Suppressor macrophage treated with lipopolysaccharide for 1 hour (primary cell): ENCODE results near the gene MED17.
"Not testable (repeated sequence)": the region's sequence is repeated elsewhere in the genome, so short reads cannot be mapped to it uniquely, and the experiment has no call there.

Experiments used
- DNase-seq, 3 donors: peaks; one replicate each; pipeline ENCODE4 v3.0.0-alpha.2; 2020 to 2022

The MED17 gene

DNA sequence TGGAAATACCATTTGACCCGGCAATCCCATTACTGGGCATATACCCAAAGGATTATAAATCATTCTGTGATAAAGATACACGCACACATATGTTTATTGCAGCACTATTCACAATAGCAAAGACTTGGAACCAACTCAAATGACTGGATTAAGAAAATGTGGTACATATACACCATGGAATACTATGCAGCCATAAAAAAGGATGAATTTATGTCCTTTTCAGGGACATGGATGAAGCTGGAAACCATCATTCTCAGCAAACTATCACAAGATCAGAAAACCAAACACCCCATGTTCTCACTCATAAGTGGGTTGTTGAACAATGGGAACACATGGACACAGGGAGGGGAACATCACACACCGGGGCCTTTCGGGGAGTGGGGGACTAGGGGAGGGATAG is 25.0 kb upstream of the MED17 start:
- not testable (repeated sequence) for DNase-seq

DNA sequence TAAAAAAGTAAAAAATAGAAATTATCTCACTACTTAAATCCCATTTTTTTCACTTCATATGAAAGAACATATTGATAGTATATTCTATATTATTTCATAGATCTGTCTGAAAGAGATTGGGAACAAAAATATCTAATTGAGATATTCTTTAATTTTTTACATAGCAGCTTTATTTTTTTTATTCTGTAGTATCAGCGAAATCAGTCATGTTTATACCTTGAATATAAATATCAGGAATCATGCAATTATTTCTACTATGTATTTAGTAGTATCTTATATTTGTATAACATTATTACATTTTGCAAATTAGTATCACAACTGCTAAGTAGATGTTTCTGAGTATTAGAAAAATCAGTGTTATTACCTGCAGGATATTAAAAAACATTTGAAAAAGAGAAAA is 22.2 kb upstream of the MED17 start:
- no peak for DNase-seq

DNA sequence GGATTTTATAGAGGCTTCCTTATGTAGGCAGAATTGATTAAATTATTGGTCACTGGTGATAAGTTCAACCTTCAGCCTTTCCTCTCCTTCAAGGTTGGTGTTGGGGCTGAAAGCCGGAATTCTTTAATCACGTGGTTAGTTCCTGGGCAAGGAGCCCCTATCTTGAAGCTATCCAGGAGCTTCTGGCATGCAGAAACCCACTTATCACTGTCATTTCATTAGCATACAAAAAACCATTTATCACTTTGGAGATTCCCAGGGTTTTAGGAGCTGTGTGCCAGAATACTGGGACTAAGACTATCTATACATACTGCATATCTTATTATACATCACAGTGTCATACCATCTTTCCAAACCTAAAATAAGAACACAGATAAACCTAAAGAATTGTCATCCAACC is 18.5 kb upstream of the MED17 start:
- no peak for DNase-seq

DNA sequence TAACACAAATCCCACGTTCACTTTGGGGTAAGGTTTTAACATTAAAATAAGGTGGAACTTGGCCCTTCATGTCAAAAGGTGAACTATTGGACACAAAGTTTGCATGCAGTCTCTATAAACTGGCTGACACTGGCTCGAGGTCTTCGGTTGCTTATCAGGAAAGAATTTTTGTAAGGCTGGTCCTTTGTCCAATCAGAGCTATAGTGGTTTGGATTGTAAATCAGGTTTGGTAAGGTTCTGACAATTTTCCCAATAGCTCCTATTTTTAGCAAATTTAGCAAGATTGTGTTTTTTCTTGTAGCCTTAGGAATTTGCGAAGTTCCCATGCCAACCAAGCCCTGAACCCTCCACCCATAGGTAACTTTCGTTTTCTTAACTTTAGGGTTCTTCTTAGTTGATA is 17.6 kb upstream of the MED17 start:
- no peak for DNase-seq

DNA sequence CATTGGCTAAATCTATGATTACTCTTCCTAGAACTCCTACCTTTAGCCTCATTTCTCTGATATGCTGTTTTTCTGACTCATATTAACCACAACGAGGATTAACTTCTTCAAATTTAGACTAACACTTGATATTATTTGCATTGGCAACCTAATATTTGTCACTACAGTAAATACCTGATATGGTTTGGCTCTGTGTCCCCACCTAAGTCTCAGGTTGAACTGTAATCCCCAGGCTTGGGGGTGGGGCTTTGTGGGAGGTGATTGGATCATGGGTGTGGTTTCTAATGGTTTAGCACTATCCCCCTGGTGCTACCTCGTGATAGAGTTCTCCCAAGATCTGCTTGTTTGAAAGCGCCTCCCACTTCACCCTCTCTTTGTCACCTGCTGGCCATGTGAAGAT is 17.1 kb upstream of the MED17 start:
- no peak for DNase-seq

DNA sequence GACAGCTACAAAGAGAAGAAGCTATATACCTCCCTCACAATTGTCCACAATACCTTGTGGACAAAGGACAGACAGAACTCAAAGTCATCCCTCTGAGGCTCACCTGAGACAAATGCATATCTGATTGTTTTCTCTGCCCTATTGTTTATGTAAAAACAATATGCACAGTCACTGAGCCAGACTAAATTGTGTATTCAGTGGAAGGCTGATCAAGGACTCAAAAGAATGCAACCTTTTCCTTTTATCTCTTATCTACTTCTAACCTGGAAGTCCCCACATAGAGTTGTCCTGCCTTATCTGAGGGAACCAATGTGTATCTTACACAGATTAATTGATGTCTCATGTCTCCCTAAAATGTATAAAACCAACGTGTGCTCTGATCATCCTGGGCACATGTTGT is 13.9 kb upstream of the MED17 start:
- no peak for DNase-seq

DNA sequence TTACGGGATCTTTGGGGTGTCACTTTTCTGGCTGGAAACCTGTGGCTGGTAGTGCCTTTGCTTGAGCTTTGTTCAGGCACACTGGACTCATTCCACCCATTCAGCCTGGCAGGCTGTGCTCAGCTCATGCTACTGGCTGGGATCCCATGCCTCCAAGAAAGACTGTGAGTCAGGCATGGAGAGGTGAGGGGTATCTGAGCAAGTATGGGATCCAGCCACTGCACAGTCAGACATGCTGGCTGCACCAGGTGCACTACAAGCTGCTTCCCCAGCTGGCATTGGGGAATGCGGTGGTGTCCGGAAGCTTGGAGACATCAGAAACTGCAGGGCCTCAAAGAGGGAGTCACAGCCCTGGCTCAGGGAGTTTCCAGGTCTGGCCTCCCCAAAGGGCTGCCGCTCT is 12.0 kb upstream of the MED17 start:
- no peak for DNase-seq

DNA sequence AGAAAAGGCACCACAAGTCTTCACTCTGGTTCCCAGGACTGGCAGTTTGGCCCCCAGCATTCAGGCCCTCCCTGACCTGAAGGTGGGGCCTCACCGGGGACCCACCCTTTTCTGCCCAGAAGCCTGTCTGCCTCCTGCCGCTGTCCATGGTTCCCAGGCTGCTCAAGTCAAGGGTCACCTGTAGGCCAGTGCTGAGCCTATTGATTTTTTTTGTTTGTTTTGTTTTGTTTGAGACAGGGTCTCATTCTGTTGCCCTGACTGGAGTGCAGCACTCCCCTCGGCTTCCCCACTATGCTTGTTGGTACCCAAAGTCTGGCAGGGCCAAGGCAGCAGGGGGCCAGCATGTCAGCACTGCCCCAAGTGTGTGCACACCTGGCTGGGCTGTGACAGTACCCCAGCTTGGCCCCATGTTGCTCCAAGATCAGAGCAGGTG is 11.0 kb upstream of the MED17 start:
- no peak for DNase-seq

DNA sequence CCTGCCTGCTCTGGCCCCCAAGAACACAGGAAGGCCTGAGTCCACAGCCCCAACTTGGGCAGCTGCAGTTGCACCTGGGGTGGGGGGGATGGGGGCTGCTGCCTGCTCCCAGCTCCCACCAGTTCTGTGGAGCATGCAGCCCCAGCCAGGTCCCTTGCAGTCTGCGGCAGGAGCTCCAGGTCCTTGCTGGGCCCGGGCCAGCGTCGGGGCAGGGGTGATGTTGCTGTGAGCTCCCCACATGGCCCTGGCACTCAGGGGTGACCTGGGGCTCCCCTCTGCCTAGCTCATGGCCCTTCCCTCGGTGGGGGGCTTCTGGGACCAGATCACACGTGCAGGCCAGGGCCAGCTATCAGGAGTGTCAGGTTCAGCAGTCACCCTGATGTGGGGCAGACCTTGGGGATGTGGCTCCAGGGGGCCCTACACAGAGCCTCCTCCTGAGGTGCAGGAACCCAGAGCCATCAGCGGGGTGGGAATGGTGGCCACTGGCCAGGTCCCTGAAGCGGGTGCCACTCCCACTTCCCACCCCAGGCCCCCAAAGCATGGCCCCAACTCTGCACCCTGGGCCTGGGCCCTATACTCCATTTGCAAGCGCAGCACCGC is 10.4 kb upstream of the MED17 start:
- no peak for DNase-seq

DNA sequence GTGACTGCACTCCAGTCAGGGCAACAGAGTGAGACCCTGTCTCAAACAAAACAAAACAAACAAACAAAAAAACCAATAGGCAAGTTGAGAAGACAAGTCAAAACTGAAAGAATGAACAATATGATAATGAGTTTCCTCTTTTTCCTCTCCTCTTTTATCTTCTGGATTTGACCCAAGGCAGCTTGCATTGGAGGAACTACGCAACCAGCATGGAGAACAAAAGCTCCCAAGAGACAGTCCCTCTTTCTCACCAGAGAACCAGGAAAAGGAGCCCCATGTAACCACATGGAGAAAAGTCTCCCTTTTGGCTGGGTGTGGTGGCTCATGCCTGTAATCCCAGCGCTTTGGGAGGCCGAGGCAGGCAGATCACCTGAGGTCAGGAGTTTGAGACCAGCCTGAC is 9.5 kb upstream of the MED17 start:
- peak; percentile 38 to 54 (median 45) for DNase-seq

DNA sequence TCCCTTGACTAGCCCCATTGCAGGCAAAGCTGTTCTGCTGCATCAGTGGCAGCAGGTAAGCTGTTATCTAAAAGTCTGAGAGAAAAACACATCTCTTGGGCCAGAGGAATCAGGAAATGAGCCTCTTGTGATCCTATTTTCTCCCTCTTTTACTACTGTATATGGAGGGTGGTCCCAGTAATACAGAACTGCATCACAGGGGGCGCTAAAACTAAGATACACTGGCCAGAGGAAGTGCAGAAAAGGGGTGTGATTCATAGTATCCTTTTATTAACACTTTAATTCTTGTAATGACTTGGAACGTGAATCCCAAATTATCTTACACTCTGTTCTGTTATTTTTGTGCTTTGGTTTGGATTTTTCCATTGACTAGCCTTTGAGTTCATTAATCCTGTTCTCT is 8.8 kb upstream of the MED17 start:
- peak; percentile 27 to 50 (median 35) for DNase-seq

DNA sequence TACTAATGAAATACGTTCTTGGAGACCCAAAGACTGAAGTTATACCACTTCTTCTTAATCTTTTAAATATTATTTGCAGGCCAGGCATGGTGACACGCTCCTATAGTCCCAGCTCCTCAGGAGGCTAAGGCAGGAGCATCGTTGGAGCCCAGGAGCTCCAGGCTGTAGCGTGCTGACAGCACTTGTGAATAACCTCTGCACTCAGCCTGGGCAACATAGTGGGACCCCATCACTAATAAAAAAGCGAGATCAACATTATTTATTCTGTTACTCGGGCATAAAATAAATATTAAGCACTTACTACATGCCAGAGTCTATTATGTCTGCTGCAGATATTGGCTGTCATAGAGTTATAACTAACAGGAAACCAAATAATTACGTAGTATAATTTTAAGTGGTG is 720 bp upstream of the MED17 start:
- DNase-seq = no peak

DNA sequence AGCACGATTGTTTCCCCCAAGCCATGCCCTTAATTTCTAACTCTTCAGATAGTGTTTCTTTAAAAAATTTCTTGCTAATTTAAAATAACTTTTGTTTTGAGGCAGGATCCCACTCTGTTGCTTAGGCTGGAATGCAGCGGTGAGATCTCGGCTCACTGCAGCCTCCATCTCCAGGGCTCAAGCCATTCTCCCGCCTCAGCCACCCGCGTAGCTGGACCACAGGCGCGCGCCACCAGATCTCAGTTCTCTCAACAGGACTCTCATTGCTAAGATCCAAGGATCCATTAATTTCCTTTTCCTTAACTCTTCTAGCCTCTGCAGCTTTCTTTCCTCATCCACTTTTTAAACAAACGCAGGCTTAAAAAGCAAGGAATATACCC is 327 bp upstream of the MED17 start:
- no peak for DNase-seq

DNA sequence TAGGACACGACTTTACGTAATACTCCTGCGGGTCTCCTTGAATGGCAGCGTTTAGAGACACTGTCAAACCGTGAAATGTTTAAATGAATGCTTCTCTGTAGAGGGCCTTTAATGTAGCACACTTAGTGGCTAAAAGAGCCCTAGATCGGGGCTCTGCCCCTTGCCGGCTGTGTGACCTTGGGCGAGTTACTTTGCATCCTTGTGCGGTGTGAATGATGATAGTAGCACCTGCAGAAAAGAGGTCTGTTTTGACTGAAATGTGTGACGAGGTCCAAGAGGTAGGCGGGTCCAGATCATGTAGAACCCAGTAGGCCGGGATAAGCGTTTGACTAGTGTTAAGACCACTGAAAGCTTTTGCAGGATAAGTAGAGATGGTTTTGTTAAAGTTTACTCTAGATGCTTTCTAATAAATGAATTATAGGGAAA is 866 bp downstream of the MED17 start:
- DNase-seq = peak in 1 of 3 donors; percentile 5

DNA sequence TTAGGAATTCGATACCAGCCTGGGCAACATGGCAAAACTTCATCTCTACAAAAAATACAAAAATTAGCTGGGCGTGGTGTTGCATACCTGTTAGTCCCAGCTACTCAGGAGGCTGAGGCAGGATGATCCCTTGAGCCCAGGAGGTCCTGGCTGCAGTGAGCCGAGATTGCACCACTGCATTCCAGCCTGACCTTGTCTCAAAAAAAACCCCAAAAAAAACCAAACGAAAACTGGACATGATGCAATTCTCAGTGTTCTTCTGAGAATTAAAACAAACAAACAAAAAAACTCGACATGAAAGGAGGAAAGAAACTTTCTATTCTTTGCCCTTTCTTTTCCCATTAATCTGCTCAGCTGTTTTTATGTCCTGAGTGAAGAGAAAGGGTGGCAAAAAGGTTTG is 7.4 kb downstream of the MED17 start:
- DNase-seq = no peak

DNA sequence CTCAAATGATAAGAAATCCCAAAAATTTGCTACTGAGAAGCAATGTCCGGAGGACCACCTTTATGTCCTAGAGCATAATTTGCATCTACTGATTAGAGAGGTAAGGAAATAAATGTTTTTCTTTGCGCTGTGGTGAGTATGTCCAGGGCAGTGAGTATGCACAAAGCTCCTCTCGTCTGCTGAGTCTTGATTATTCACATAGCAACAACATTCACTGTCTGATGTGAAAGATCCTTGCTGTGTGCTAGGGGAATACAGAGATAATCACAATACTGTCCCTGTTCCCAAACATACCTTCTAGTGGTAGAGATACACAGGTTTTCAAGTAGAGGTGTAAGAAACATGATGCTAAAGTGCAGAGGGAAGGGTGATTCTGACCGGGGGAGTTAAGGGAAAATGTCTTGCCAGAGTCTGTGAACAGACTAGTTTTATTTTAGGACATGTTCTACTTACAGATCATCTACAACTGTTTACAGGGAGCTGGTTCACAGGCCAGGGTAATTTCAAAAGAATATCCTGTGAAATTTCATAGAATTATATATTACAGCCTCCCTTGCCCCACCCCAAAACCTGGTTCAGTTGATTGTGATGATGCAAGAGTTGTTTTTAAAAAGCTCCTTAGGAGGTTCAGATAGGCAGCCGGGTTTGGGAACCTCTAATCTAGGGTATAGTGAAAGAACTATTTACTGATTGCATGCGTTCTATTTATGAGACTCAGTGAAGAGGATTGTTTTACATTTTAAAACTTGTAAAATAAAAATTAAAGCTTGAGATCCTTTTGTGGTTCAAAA is 12.6 kb downstream of the MED17 start:
- no peak for DNase-seq

DNA sequence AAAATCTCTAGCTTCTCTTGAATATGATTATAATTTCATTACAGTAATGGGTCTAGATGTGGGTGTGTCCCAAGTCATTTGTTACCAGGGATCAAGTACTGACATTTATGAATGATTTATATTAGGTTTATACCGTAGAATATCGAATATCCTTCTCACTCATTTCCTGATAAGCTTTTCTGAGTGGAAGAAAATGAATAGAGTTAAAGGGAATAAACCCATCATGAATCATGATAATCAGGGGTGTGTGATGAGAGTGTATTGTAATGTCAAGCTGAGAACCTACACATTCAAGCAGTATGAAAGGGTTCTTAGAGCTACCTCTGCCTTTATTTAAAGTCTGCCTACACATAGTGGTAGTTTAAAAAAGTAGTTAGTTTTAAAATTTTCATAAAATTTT is 17.3 kb downstream of the MED17 start:
- DNase-seq = no peak

DNA sequence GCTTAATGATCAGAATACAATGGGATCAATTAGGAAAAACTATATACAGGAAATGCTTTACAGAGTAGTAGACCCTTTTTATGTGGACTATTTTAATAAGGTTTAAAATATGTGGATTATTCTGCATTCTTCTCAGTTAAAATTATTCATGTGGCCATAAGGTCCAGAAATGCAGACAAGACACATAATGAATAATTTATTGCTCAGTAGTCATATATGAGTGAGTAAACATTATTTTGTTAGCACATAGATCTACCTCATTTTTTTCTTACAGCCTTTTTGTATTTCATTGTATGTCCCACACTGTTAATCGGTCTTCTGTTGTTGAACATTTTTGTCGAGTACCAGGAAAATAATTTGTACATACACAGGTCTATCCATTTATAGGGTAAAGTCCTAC is 20.8 kb downstream of the MED17 start:
- no peak for DNase-seq

DNA sequence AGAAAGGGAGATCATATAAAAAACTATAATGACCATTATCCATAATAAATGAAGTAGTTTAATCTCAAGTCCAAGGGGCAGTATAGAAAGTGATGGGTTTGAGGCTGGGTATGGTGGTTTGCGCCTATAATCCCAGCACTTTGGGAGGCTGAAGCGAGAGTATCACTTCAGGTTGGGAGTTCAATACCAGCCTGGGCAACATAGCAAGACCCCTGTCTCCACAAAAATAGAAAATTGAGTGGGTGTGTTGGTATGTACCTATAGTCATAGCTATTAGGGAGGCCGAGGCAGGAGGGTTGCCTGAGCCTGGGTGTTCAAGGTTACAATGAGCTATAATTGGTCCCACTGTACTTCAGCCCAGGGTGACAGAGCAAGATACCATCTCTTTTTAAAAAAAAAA is 23.9 kb downstream of the MED17 start:
- no peak for DNase-seq

DNA sequence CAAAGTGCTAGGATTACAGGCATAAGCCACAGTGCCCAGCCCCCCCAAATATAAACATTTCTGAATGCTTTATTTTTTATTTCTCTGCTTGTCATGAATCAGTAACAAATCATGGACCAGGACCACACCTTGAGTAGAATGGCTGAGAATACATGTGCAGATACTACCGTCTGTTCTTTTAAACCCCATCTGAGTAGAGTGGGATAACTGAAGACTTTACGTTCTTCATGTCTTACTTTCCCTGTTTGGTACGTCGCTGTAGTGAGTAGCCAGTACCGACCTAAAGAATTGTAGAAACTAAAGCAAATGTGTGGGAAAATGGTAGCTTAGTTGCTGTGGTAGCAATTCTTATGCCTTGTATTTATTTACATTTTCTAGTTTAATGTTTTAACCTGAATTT is 29.9 kb downstream of the MED17 start:
- DNase-seq = no peak

DNA sequence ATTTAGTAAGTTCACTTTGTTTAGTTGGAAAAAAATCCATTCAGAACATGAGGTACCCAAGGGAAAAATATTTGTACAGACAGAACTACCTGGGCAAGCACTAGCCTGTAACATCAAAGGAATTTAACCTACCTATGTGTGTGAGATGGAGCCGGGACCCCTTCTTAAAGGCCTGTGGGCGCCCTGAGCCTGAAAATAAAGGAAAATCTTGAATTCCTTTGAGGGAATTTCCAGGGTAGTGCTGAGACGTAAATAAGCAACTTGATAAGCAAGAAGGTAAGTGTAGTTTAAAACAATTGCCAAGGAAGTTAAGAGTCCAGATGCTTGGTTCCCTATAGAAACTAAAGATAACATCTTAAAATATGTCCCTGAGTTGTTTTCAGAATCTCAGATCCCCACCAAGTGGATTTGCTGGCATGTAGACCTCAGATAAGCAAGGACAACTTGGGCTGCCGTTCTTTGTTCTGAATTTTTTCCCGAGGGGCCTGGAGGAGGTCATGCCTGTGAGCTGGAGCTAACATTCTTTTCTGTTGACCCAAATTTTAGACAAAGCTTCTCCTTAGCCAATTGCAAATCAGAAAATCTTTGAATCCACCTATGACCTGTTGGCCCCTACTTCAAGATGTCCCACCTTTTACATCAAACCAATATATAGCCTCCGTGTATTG is 31.0 kb downstream of the MED17 start:
- DNase-seq = no peak

DNA sequence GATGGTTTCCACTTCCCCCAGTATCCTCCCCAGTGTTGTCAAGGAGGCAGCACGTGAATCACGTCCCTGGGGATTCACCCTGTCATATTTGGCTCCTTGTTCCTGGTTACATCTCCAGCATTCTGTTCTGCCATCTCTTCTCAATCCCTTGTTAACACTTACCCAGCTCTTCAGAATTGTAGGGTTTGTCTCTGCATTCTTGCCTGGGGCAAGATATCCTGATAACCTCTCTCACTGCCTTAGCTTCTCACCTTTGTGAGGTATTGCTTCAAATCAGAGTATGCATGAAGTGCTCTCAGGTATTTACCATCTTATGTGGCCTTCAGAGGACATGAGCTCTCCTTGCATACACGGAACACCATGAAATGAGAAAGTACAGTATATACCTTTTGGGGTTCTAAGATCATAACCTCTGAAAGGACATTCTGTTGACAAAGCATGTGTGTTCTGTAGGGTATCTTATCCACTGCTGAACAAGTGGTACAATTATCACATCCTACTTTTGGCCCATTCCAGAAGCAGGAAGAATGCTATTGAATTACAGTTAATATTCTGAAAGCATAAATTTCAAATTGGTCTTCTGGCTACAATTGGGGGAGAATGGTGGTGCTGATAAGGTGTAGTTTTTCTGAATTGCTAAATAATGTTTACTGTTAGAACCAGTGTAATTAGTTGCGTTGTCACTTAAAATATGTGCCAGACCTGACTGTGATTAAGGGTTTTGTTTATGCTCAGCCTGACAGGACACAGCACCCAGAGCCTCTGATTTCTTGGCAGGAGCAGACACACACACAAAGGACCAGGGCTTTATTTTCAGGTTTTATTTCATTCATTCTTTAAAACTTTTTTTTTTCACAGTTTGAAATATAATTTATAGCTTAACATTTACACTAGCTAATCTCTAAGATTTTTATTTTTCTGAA is 33.6 kb downstream of the MED17 start:
- no peak for DNase-seq
